Measurements from ENCODE around the gene TTC1.
"Not testable (repeated sequence)": the region's sequence is repeated elsewhere in the genome, so short reads cannot be mapped to it uniquely, and the experiment has no call there.

The TTC1 gene

DNA sequence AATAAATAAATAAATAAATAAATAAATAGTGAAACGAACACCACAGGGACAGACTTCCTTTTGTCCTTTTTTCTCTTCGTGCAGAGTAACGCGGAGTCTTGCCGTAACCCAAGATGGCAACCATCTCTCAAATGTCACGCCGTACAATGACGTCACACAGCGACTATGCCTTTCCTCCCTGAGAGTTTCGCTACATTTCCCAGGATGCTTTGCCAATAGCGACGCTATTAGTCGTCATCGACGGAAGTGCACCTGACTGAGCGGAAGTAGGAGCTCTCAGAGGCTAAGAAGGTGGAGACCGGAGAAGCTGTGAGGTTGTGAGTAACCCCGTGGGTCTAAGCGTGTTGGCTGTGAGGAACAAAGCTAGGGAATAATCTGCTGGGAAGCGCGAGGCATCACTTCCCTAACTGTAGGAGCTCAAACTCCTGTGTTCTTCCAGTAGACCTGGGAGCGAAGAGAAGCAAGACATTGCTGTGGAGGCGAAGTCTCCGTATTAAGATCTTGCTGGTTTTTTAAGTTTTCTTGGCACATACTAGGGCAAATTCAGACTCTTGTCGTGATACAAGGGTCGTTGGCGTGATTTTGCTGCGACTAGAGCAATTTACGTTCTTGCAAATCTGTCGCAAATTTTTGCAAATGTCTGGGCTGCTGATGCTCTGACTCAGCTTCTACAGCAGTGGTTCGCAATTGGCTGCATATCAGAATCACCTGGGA lies at the start of gene TTC1:
Gene TTC1 (plus strand): TSS at position 263 of the 714 bp plus-strand sequence. CDS start 1,390 bp downstream, outside the sequence.
- DNase-seq, result peak; percentile 90 to 92

- DNase-seq, result no peak
These were observed 47.5 kb upstream of the TTC1 start for GRCh38 chr5:159961176-159962160.

DNA sequence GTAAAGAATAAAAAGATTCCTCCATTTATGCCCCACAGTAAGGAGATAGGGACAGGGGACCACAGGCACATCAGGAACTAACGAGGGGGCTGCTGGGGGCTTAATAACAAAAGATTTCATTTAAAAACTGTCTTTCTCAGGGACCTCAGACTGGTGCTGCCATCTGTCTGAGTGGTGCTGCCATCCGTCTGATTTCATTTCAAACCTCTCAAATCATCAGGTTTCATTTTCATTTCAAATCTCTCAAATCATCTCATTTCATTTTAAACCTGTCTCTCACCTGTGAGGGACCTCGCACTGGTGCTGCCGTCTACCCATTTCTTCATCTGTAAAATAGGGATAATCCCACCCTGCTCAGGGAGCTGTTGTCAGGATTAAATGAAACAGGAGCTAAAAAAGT lies 46.7 kb upstream of the TTC1 start:
- no peak for DNase-seq

GRCh38 chr5:159963935-159964334 lies 45.0 kb upstream of the TTC1 start:
- no peak for DNase-seq

DNA sequence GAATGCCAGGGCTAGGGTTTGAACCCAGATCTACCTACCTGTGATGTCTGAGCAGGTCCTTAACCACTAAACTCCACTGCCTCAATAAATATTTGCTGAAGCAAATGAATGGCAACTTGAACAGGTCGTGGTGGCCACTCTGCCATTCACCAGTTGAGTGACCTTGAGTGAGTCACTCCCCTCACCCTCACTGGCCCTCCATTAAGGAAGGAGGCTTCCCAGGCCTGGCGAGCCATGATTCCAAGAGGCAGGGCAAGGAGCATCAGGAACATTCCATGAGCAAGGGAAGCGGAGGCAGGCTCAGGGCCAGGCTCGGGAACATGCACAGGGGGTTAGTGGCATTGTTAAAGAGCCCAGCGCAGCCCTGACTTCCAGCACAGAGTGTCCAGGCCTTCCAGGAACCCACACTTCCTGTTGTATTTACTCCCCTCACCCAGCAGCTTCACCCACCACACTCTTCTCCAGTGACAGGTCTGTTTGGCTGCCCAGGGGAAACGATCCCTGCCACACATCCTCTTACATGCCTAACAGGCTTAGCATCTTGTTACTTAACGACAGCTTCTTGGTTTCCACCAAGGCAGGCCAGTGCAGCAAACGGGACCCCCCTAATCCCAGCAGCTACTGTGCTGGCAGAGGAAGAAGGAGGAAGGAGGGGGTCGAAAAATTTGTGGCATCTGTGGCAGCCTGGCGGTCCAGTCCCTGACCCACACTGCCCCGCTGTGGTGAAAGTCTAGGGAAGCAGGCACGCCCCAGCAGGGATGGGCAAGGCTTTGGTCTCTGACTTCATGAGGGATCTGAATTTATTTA lies 43.7 kb upstream of the TTC1 start:
- no peak for DNase-seq

DNA sequence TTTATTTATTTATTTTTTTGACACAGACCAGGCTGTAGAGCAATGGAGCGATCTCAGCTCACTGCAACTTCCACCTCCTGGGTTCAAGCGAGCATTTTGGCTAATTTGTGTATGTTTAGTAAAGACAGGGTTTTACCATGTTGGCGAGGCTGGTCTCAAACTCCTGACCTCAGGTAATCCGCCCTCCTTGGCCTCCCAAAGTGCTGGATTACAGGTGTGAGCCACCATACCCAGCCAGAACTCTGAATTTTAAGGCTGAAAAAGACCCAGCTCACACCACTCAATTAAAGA lies 43.2 kb upstream of the TTC1 start:
- DNase-seq, result not testable (repeated sequence)

DNA sequence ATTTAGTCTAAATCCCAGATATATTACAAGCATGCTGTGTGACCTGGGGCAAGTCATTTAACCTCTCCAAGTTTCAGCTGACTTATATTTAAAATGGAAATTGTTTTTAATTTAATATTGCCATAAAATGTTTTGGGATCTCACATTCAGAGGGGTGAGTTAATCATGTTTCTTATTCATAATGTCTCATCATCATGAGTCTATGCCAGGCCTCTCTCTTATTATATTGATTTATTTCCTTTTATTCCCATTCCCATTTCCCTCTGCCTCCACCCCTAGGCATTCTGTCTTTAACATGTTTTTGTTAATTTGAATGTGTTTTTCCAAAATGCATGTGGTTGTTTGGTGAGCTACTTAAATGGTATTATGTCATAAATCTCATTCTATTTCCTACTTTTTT lies 39.0 kb upstream of the TTC1 start:
- no peak for DNase-seq

DNA sequence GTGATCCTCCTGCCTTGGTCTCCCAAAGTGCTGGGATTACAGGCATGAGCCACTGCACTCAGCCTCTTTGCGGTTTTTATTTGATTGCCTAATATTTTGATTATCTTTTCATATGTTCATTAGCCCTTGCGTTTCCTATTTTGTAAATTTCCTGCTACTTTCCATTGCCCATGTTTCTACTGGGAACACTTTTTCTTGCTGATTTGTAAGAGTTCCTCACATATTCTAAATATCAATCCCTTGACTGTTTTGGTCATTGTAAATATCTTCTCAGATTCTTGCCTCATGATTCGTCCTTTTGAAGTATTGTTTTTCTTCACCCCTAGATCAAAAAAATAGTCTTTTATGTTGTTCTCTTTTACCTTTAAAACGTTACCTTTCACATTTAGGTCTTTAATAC lies 37.9 kb upstream of the TTC1 start:
- DNase-seq, result no peak

DNA sequence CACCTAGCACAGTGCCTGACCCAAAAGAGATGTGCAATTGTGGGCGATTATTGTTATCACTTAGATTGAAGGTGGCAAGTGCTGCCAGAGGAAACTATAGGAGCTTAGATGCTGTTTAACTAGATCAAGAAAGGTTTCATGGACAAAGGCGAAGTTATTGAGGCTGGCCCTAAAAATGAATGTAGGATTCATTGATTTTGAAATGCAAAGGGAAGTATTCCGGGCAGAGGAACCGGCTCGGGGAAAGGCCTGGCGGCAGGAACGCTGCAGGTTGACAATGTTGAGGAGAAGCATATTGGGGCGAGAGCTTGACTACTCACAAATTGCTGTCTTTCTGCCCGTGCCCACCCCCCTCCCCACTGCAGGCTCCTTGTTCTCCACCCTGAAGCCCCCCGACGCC lies 37.4 kb upstream of the TTC1 start:
- no peak for DNase-seq

- DNase-seq, result no peak
These were observed 36.9 kb upstream of the TTC1 start for GRCh38 chr5:159971931-159972461.

- DNase-seq, result no peak
These were observed 36.2 kb upstream of the TTC1 start for GRCh38 chr5:159972538-159973362.

- DNase-seq, result no peak
These were observed 33.4 kb upstream of the TTC1 start for GRCh38 chr5:159975462-159976019.

DNA sequence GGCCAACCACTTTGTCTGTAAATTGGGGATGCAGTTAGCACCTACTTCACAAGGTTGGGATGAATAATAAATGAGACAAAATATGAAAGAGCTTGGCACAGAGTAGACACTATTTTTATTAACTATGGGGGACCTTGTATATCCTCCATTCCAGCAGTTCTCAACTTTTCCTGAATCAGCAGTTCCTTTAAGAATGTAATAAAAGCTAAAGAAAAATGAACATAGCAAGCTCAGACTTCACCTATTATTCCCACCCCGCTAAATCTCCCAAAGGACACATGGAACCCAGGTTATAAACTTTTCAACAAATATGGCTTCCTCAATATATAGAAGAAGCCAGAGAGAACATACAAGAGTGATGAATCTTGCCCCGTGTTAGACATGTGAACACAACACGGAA lies 32.0 kb upstream of the TTC1 start:
- DNase-seq, result no peak

- DNase-seq, result no peak
These were observed 30.6 kb upstream of the TTC1 start for GRCh38 chr5:159978358-159978757.

DNA sequence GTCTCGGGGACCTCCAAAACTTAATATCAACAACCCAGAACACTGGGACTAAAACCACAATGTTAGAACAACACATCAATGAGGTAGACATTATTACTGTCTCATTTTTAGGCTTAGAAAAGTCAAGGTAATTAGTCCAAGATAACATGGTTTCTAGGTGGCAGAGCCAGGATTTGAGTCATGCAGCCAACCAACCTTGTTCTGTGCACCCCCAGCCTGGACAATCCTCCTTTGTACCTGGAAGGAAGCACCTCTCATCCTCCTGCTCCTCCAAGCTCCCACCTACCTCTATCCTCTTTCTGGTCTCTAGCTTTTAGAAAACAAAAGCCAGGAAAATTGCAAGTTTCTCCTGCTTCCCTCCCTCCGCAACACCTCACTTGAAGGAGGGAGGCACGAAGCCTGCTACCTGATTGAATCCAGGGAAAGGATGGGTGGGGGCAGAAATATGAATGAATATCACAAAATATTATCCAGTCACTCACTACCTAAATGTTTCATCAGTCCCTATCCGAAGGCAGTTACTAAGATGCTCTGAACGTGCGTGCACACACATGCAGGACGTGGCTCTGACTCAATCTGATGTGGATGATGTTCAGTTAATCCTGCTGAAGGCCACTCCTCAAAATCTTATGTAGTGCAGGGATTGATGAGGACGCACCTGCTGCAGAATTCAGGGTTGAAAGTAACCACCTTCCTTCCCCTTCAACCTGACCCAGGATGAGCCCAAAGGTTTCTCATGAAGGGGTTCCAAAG lies 26.3 kb upstream of the TTC1 start:
- DNase-seq, result no peak

DNA sequence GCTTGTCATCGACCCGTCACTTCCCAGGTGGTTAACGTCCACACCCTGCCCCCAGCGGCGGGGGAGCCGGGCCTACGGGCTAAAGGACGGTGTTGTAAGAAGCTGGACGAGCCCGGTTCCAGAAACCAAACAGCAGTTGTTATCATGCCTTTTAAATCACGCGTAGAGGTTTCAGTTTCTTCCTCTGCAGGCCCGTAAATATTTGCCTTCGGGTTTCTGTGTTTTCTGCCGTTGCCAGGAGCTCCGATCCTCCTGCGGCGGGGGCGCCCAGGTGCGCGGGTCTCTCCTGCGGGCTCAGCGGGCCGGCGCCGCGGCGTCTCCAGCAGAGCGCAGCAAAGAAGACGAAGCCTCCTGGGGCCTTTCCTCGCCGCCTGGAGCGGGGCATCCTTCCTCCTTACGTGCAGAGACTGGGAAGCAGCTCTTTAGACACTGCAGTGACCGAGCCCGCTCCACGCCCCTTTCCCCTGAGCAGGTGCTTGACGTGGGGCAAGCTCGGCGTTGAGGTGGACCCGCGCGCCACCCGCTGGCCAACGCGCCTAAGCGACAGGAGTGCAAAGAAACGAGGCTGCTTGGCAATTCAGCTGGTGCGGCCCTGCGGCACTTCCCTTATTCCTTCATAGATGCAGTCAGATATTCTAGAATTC lies 21.8 kb upstream of the TTC1 start:
- peak; percentile 66 to 68 for DNase-seq

GRCh38 chr5:159990506-159990905 lies 18.4 kb upstream of the TTC1 start:
- no peak for DNase-seq

DNA sequence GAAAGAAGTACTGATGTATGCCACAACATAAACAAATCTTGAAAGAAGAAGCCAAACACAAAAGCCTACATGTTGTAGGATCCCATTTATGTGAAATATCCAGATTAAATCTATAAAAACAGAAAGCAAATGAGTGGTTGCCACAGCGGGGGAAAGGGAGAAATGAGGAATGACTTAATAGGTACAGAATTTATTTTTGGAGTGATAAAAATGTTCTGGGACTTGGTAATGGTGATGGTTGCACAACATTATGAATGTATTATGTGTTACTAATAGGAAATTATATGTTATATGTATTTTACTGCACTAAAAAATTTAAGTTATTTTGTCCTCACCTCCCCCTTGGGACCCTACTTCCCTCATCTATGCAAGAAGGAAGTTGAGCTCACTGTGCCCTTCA lies 16.4 kb upstream of the TTC1 start:
- no peak for DNase-seq

- DNase-seq, result no peak
These were observed 15.7 kb upstream of the TTC1 start for GRCh38 chr5:159993194-159993593.

GRCh38 chr5:159995907-159996306 lies 13.0 kb upstream of the TTC1 start:
- DNase-seq, result no peak

DNA sequence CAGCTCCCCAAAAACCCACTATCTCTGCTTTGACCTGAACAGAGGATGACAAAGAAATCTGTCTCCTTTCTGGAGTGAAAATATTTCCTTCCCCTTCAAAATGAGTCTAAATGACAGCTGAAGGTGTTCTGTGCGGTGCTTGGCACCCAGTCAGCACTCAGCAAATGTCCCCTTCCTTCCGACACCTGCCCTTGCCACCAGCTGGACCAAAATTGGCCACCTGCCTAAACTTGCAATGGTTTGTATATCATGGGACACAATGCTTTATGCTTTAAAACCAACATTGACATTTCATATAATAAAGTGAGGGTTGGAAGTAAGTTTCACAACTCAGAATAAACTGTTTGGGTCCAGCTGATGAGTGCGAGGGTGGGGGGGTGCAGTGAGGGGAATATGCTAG lies 7.5 kb upstream of the TTC1 start:
- no peak for DNase-seq

Measured in activated CD4-positive, alpha-beta T cell treated with anti-CD3 and anti-CD28 coated beads, Interleukin-2, amount 50 U/mL, for 4 hours (primary cell).